B cell (primary cell): ENCODE results near the gene TPP1. TPM values are rescaled to one million over a fixed set of nuclear protein-coding genes. Genes with fewer than 3 reads are reported as not detected.

ENCODE experiments used
- ATAC-seq: fragments of 200-7000 bp; cut with Tn5 transposase; one replicate; pipeline ENCODE4 v1.10.0; 2021; ENCODE audit warnings: low read depth, mild to moderate bottlenecking, moderate number of reproducible peaks, moderate library complexity
- CTCF ChIA-PET: fragments of 350-600 bp; sonication (Branson Sonifier 250); formaldehyde crosslinking; loops from one replicate; lab custom pipeline; 2021; ENCODE audit warnings: antibody characterized with exemption, inconsistent platforms; lab: Charles Lee
- POLR2A ChIA-PET: fragments of 350-600 bp; sonication (Branson Sonifier 250); formaldehyde crosslinking; loops from one replicate; lab custom pipeline; 2021; ENCODE audit warnings: antibody characterized with exemption; lab: Charles Lee
- DNase-seq: peaks from one replicate; pipeline ENCODE4 v3.0.0; 2013
- H2AFZ ChIP-seq: 2 replicates; pipeline ENCODE4 v1.6.1; 2012; ENCODE audit warnings: mild to moderate bottlenecking, low read depth, low read length; ENCODE audit not compliant: insufficient read depth, poor library complexity, severe bottlenecking
- H3K27ac ChIP-seq, 2 donors: 1 replicate in 1 of 2; 2 replicates in 1 of 2; pipeline ENCODE4 v1.5.1; 2012 to 2013; ENCODE audit warnings: low read length in 2 of 2, mild to moderate bottlenecking in 2 of 2, moderate library complexity in 1 of 2
- H3K27me3 ChIP-seq, 4 experiments: fragments of 200-600 bp in 1 of 4; sonication (generic) in 1 of 4; replicated peaks in 1 of 4; 1 replicate in 2 of 4; 2 replicates in 2 of 4; pipeline versions ENCODE4 v1.6.1 to v1.7.0; 2013 to 2016; ENCODE audit warnings: low read length in 3 of 4, mild to moderate bottlenecking in 2 of 4, mixed read lengths in 1 of 4, moderate library complexity in 1 of 4; ENCODE audit not compliant: insufficient read depth in 4 of 4, control insufficient read depth in 3 of 4; ENCODE audit errors: control extremely low read depth in 1 of 4
- H3K36me3 ChIP-seq, 2 experiments: replicated peaks in 1 of 2; 1 replicate in 1 of 2; 2 replicates in 1 of 2; pipeline versions ENCODE4 v1.6.1 to v1.7.1; 2013; ENCODE audit warnings: low read length in 1 of 2; ENCODE audit not compliant: insufficient read depth in 2 of 2, control insufficient read depth in 1 of 2; ENCODE audit errors: control extremely low read depth in 1 of 2, extremely low read depth in 1 of 2
- H3K4me1 ChIP-seq, 2 donors: fragments of 200-600 bp in 1 of 2; sonication (generic) in 1 of 2; 1 replicate in 1 of 2; 2 replicates in 1 of 2; pipeline versions ENCODE4 v1.5.1 to v1.6.1; 2013 to 2017; ENCODE audit warnings: low read length in 2 of 2; ENCODE audit not compliant: control insufficient read depth in 2 of 2, insufficient read depth in 2 of 2
- H3K4me2 ChIP-seq: replicated peaks from 2 replicates; pipeline ENCODE3; 2012; ENCODE audit warnings: mild to moderate bottlenecking, low read depth, low read length; ENCODE audit not compliant: poor library complexity, severe bottlenecking
- H3K4me3 ChIP-seq, 5 experiments: fragments of 200-600 bp in 1 of 5; sonication (generic) in 1 of 5; 1 replicate in 3 of 5; 2 replicates in 2 of 5; pipeline versions ENCODE4 v1.5.1 to v1.7.0; 2011 to 2016; ENCODE audit warnings: low read length in 4 of 5, mild to moderate bottlenecking in 4 of 5, low read depth in 2 of 5, control low read depth in 1 of 5, moderate library complexity in 1 of 5; ENCODE audit not compliant: insufficient read depth in 1 of 5; ENCODE audit errors: control extremely low read depth in 1 of 5, extremely low read depth in 1 of 5
- H3K79me2 ChIP-seq: fragments of 200-600 bp; sonication (generic); one replicate; pipeline ENCODE4 v1.6.0; 2016; ENCODE audit warnings: low read length; ENCODE audit not compliant: control insufficient read depth, insufficient read depth
- H3K9ac ChIP-seq: fragments of 200-600 bp; sonication (generic); 2 replicates; pipeline ENCODE4 v1.6.1; 2017; ENCODE audit warnings: mild to moderate bottlenecking, low read length, moderate library complexity
- H3K9me3 ChIP-seq, 3 donors: one replicate each; pipeline versions ENCODE4 v1.6.1 to v1.7.1; 2013; ENCODE audit warnings: low read length in 2 of 3; ENCODE audit not compliant: control insufficient read depth in 2 of 3, insufficient read depth in 1 of 3; ENCODE audit errors: control extremely low read depth in 1 of 3
- H4K20me1 ChIP-seq: 2 replicates; pipeline ENCODE4 v1.6.0; 2012; ENCODE audit warnings: mild to moderate bottlenecking, low read length; ENCODE audit not compliant: insufficient read depth, control insufficient read depth, poor library complexity, severe bottlenecking
- H3K27ac Mint-ChIP-seq: one replicate; pipeline ENCODE4 v1.8.0; 2021; ENCODE audit warnings: mixed read lengths
- H3K27me3 Mint-ChIP-seq: one replicate; pipeline ENCODE4 v1.8.0; 2021; ENCODE audit warnings: mixed read lengths
- H3K4me1 Mint-ChIP-seq: one replicate; pipeline ENCODE4 v1.8.0; 2021; ENCODE audit warnings: mixed read lengths
- H3K4me3 Mint-ChIP-seq: one replicate; pipeline ENCODE4 v1.8.0; 2021; ENCODE audit warnings: mixed read lengths
- H3K9me3 Mint-ChIP-seq: one replicate; pipeline ENCODE4 v1.8.0; 2022; ENCODE audit warnings: mixed read lengths; ENCODE audit not compliant: insufficient read depth
- CTCF ChIP-seq: fragments of 200-600 bp; IDR thresholded peaks from one replicate; pipeline ENCODE4 v1.8.0; 2022; ENCODE audit warnings: antibody characterized with exemption, mild to moderate bottlenecking
- EZH2 ChIP-seq: IDR thresholded peaks from 2 replicates; pipeline ENCODE4 v1.6.1; 2012; ENCODE audit warnings: borderline replicate concordance, low read depth, mild to moderate bottlenecking, moderate library complexity, low read length; ENCODE audit not compliant: insufficient read depth, poor library complexity, severe bottlenecking
- WGBS: methylation state at CpG from one replicate; pipeline ENCODE4 v1.1.5; 2013; ENCODE audit warnings: missing lambda C conversion rate; ENCODE audit not compliant: insufficient coverage; 5-methylcytosine and 5-hydroxymethylcytosine counted together
- intact Hi-C: fragments of 100-400 bp; cut with micrococcal nuclease; formaldehyde crosslinking; loops from one replicate; pipeline ENCODE4 v1.10.0; 2022
- polyA plus RNA-seq: library from polyadenylated mRNA; depleted of rRNA; stranded (reverse); fragments of >200 nt; gene quantifications from 2 replicates; pipeline ENCODE4 v1.2.3, GENCODE V29; 2012
- total RNA-seq, 2 donors: library from RNA; stranded (reverse); fragments of 120-200 nt in 1 of 2; gene quantifications; 1 replicate in 1 of 2; 2 replicates in 1 of 2; pipeline versions ENCODE4 v1.2.3 to v1.2.4, GENCODE V29; 2013 to 2022

Gene TPP1
- total and polyA plus RNA-seq, 2 donors (not counting 1 experiment from before 2014, with no cell fraction given) = 133 to 191 TPM

GRCh38 chr11:6611092-6611962 lies 7.9 kb downstream of the TPP1 start:
- ChIA-PET CTCF (interaction anchor here (0.6 to 4.7 kb wide), 9 partner anchors 7 to 99 kb away, joined by 3 to 33 read pairs (median 6); partner anchors contain the start of genes DCHS1 and MRPL17), POLR2A (interaction anchor here (0.7 to 2.1 kb wide), 9 partner anchors 7 to 221 kb away, joined by 3 to 19 read pairs (median 7); partner anchors contain the start of genes ARFIP2, ILK, MRPL17 and SMPD1)
- Histone ChIP-seq H4K20me1 (peaks cover 5% of the 10 kb centered on the region), H3K4me1 (peaks cover 30 to 39% of the 10 kb centered on the region in 2 donors), H3K9me3 (no peaks in the 10 kb centered on the region), H3K9ac (peak overlapping the region; percentile 98), H3K36me3 (peaks cover 2 to 66% of the 10 kb centered on the region in 2 experiments), H3K27me3 (no peaks in the 10 kb centered on the region), H3K79me2 (peaks cover 40% of the 10 kb centered on the region), H3K4me2 (peak overlapping the region; percentile 71), H3K4me3 (peak overlapping the region; percentile 59 to 88 (median 81)), H2AFZ (peak overlapping the region; percentile 71), H3K27ac (peak overlapping the region; percentile 69 to 99)
- Mint-ChIP-seq H3K4me3 (peak overlapping the region; percentile 95), H3K4me1 (peaks cover 44% of the 10 kb centered on the region), H3K9me3 (no peaks in the 10 kb centered on the region), H3K27ac (peak overlapping the region; percentile 96), H3K27me3 (no peaks in the 10 kb centered on the region)
- no peak for ATAC-seq
- intact Hi-C loops = no loop called here
- DNase-seq = no peak
- no peak for TF ChIP-seq EZH2
- no peak for TF ChIP-seq CTCF
- 11% methylated on average over 29 of the region's 39 CpGs for WGBS

- no peak overlapping the region for H3K4me3 ChIP-seq
- peaks cover 43% of the 10 kb centered on the region for H3K4me1 Mint-ChIP-seq
- H3K4me2 ChIP-seq = peak overlapping the region; percentile 71
- POLR2A ChIA-PET = no interaction called here
- H3K27me3 Mint-ChIP-seq = no peaks in the 10 kb centered on the region
- no peaks in the 10 kb centered on the region for H3K27me3 ChIP-seq
- CTCF ChIA-PET = interaction anchor here (3.2 to 4.7 kb wide), 2 partner anchors 57 to 73 kb away, joined by 23 to 33 read pairs; partner anchors contain the start of gene MRPL17
- H3K27ac ChIP-seq = peak overlapping the region in 1 of 2 donors; percentile 99
- no peaks in the 10 kb centered on the region for H3K9me3 Mint-ChIP-seq
- no peak overlapping the region for H2AFZ ChIP-seq
- peak overlapping the region; percentile 77 for H3K27ac Mint-ChIP-seq
- 100% methylated on average over 3 of the region's 6 CpGs for WGBS
- DNase-seq = no peak
- H4K20me1 ChIP-seq = peaks cover 7% of the 10 kb centered on the region
- peaks cover 37 to 46% of the 10 kb centered on the region in 2 donors for H3K4me1 ChIP-seq
- H3K79me2 ChIP-seq = peaks cover 41% of the 10 kb centered on the region
- no peak for ATAC-seq
- peaks cover 2 to 60% of the 10 kb centered on the region in 2 experiments for H3K36me3 ChIP-seq
- intact Hi-C loops = no loop called here
- H3K9me3 ChIP-seq = no peaks in the 10 kb centered on the region
- peak overlapping the region; percentile 95 for H3K4me3 Mint-ChIP-seq
- TF ChIP-seq CTCF (no peak), EZH2 (no peak)
- H3K9ac ChIP-seq = no peak overlapping the region
Observed at GRCh38 chr11:6610591-6610990, 8.6 kb downstream of the TPP1 start.
